Activated B cell treated with CpG ODN at 0.5 μM for 24 hours (primary cell): ENCODE results near the gene C6orf15. TPM values are rescaled to one million over a fixed set of nuclear protein-coding genes. Genes with fewer than 3 reads are reported as not detected.

Experiments
- ATAC-seq: fragments of 200-7000 bp; cut with Tn5 transposase; one replicate; pipeline ENCODE4 v1.10.0; 2021; ENCODE audit warnings: low read depth, mild to moderate bottlenecking, moderate library complexity
- CTCF ChIA-PET: fragments of 350-600 bp; sonication (Branson Sonifier 250); formaldehyde crosslinking; loops from one replicate; lab custom pipeline; 2021; ENCODE audit warnings: antibody characterized with exemption; lab: Charles Lee
- POLR2A ChIA-PET: fragments of 350-600 bp; sonication (Branson Sonifier 250); formaldehyde crosslinking; loops from one replicate; lab custom pipeline; 2021; ENCODE audit warnings: antibody characterized with exemption; lab: Charles Lee
- DNase-seq: peaks from one replicate; pipeline ENCODE4 v3.0.0; 2022
- H3K27ac Mint-ChIP-seq: one replicate; pipeline ENCODE4 v1.8.0; 2020; ENCODE audit warnings: mixed read lengths
- H3K27me3 Mint-ChIP-seq: one replicate; pipeline ENCODE4 v1.8.0; 2021; ENCODE audit warnings: mixed read lengths
- H3K36me3 Mint-ChIP-seq: one replicate; pipeline ENCODE4 v1.8.0; 2021; ENCODE audit warnings: low read depth, mixed read lengths
- H3K4me1 Mint-ChIP-seq: one replicate; pipeline ENCODE4 v1.8.0; 2021; ENCODE audit warnings: mixed read lengths
- H3K4me3 Mint-ChIP-seq: one replicate; pipeline ENCODE4 v1.8.0; 2020; ENCODE audit warnings: mild to moderate bottlenecking, mixed read lengths
- H3K9me3 Mint-ChIP-seq: one replicate; pipeline ENCODE4 v1.8.0; 2020; ENCODE audit warnings: mixed read lengths
- CTCF ChIP-seq: fragments of 200-600 bp; IDR thresholded peaks from one replicate; pipeline ENCODE4 v1.8.0; 2022; ENCODE audit warnings: antibody characterized with exemption, mild to moderate bottlenecking
- intact Hi-C: fragments of 100-400 bp; cut with micrococcal nuclease; formaldehyde crosslinking; loops from one replicate; pipeline ENCODE4 v1.15.1; 2024
- total RNA-seq: library from RNA; stranded (reverse); gene quantifications from 2 replicates; pipeline ENCODE4 v1.2.3, GENCODE V29; 2022

Gene C6orf15
- total RNA-seq, 1 donor from 2014 or later = not detected

GRCh38 chr6:31091680-31092079 lies 20.7 kb downstream of the C6orf15 start:
- ATAC-seq = no peak
- H3K4me1 Mint-ChIP-seq = peaks cover 21% of the 10 kb centered on the region
- H3K9me3 Mint-ChIP-seq = no peaks in the 10 kb centered on the region
- no peak for TF ChIP-seq CTCF
- DNase-seq = no peak
- no peaks in the 10 kb centered on the region for H3K36me3 Mint-ChIP-seq
- no peak overlapping the region for H3K4me3 Mint-ChIP-seq
- H3K27ac Mint-ChIP-seq = no peak overlapping the region
- POLR2A ChIA-PET = no interaction called here
- CTCF ChIA-PET = interaction anchor here (0.8 to 2.8 kb wide), 2 partner anchors 37 to 262 kb away, joined by 3 to 8 read pairs; no protein-coding TSS in a partner anchor
- H3K27me3 Mint-ChIP-seq = peaks cover 5% of the 10 kb centered on the region
- intact Hi-C loops = no loop called here

- no peak for DNase-seq
- H3K4me1 Mint-ChIP-seq = peaks cover 20% of the 10 kb centered on the region
- POLR2A ChIA-PET = no interaction called here
- H3K4me3 Mint-ChIP-seq = no peak overlapping the region
- H3K27ac Mint-ChIP-seq = no peak overlapping the region
- H3K27me3 Mint-ChIP-seq = peaks cover 7% of the 10 kb centered on the region
- ATAC-seq = no peak
- CTCF ChIA-PET = interaction anchor here (1.3 to 2.8 kb wide), 2 partner anchors 11 to 262 kb away, joined by 3 to 8 read pairs; no protein-coding TSS in a partner anchor
- TF ChIP-seq CTCF = no peak
- H3K36me3 Mint-ChIP-seq = no peaks in the 10 kb centered on the region
- no peaks in the 10 kb centered on the region for H3K9me3 Mint-ChIP-seq
- intact Hi-C loops = no loop called here
Measured at GRCh38 chr6:31090973-31091364, 21.4 kb downstream of the C6orf15 start.

- intact Hi-C loops = no loop called here
- CTCF ChIA-PET = interaction anchor here (1.3 to 2.8 kb wide), 2 partner anchors 11 to 261 kb away, joined by 3 to 8 read pairs; no protein-coding TSS in a partner anchor
- no peak overlapping the region for H3K27ac Mint-ChIP-seq
- peaks cover 12% of the 10 kb centered on the region for H3K27me3 Mint-ChIP-seq
- peaks cover 20% of the 10 kb centered on the region for H3K4me1 Mint-ChIP-seq
- H3K9me3 Mint-ChIP-seq = no peaks in the 10 kb centered on the region
- no peak for DNase-seq
- POLR2A ChIA-PET = no interaction called here
- H3K36me3 Mint-ChIP-seq = no peaks in the 10 kb centered on the region
- ATAC-seq = no peak
- no peak overlapping the region for H3K4me3 Mint-ChIP-seq
- TF ChIP-seq CTCF = no peak
Measured at GRCh38 chr6:31090275-31090972, 22.0 kb downstream of the C6orf15 start.

- H3K36me3 Mint-ChIP-seq = no peaks in the 10 kb centered on the region
- peak; percentile 37 for TF ChIP-seq CTCF
- intact Hi-C loops = loop anchor here (1.0 to 10.0 kb wide), 4 partner anchors 259 to 633 kb away; partner anchors contain the start of gene IER3
- CTCF ChIA-PET = interaction anchor here (0.6 to 4.0 kb wide), 30 partner anchors 9 to 546 kb away, joined by 3 to 73 read pairs (median 4); partner anchors contain the start of genes IER3 and VARS2
- H3K4me3 Mint-ChIP-seq = no peak overlapping the region
- DNase-seq (peak; percentile 67), ATAC-seq (peak; percentile 96)
- H3K4me1 Mint-ChIP-seq = peaks cover 4% of the 10 kb centered on the region
- POLR2A ChIA-PET = interaction anchor here (0.7 kb wide), 1 partner anchor 174 kb away, joined by 3 read pairs; the partner anchor contains the start of gene VARS2
- no peak overlapping the region for H3K27ac Mint-ChIP-seq
- H3K27me3 Mint-ChIP-seq = peaks cover 17% of the 10 kb centered on the region
- H3K9me3 Mint-ChIP-seq = no peaks in the 10 kb centered on the region
Measured at GRCh38 chr6:31087494-31088089, 24.8 kb downstream of the C6orf15 start.
